Ishikawa (cell line): Measurements from ENCODE around the gene ANAPC5.

Experiments
- CEBPB ChIP-seq: IDR thresholded peaks from 2 replicates; pipeline ENCODE4 v1.6.1; 2012
- EGR1 ChIP-seq: IDR thresholded peaks from 2 replicates; pipeline ENCODE4 v1.6.1; 2012
- EP300 ChIP-seq: IDR thresholded peaks from 2 replicates; pipeline ENCODE4 v1.6.1; 2012; ENCODE audit warnings: borderline replicate concordance
- FOXM1 ChIP-seq: IDR thresholded peaks from 2 replicates; pipeline ENCODE4 v1.6.1; 2012; ENCODE audit warnings: low read depth, borderline replicate concordance
- MAX ChIP-seq: IDR thresholded peaks from 2 replicates; pipeline ENCODE4 v1.6.1; 2012
- NFIC ChIP-seq: IDR thresholded peaks from 2 replicates; pipeline ENCODE4 v1.6.1; 2012
- RAD21 ChIP-seq: IDR thresholded peaks from 2 replicates; pipeline ENCODE4 v1.6.1; 2012; ENCODE audit warnings: low read depth
- REST ChIP-seq: IDR thresholded peaks from 2 replicates; pipeline ENCODE4 v1.6.1; 2012; ENCODE audit warnings: low read depth, mild to moderate bottlenecking
- TAF1 ChIP-seq: IDR thresholded peaks from 2 replicates; pipeline ENCODE4 v1.6.1; 2012; ENCODE audit warnings: low read depth, mild to moderate bottlenecking
- TCF12 ChIP-seq: IDR thresholded peaks from 2 replicates; pipeline ENCODE4 v1.6.1; 2012; ENCODE audit warnings: low read depth
- TEAD4 ChIP-seq: IDR thresholded peaks from 2 replicates; pipeline ENCODE4 v1.6.1; 2012
- YY1 ChIP-seq: IDR thresholded peaks from 2 replicates; pipeline ENCODE4 v1.6.1; 2012; ENCODE audit warnings: low read depth

GRCh38 chr12:121273364-121273896 lies 78.8 kb downstream of the ANAPC5 start:
- TF ChIP-seq FOXM1, result no peak
- TF ChIP-seq NFIC, result no peak
- no peak for TF ChIP-seq REST
- TF ChIP-seq TEAD4, result no peak
- no peak for TF ChIP-seq TCF12
- no peak for TF ChIP-seq EP300
- TF ChIP-seq TAF1, result no peak
- no peak for TF ChIP-seq YY1
- TF ChIP-seq CEBPB, result no peak
- TF ChIP-seq MAX, result no peak
- no peak for TF ChIP-seq RAD21
- no peak for TF ChIP-seq EGR1
